H1 (cell line): ENCODE data around the gene SPDEF. TPM values are rescaled to one million over a fixed set of nuclear protein-coding genes. Genes with fewer than 3 reads are reported as not detected.

Experiments used
- CTCF ChIA-PET: fragments of 300-600 bp; sonication (Branson Sonifier 250); formaldehyde crosslinking; loops from one replicate; lab custom pipeline; 2021; ENCODE audit not compliant: partially characterized antibody; lab: Charles Lee
- POLR2A ChIA-PET: fragments of 300-600 bp; sonication (Branson Sonifier 250); formaldehyde crosslinking; loops from one replicate; lab custom pipeline; 2021; ENCODE audit warnings: inconsistent platforms; ENCODE audit not compliant: partially characterized antibody; lab: Charles Lee
- DNase-seq, 2 experiments: peaks; one replicate each; pipeline versions ENCODE4 v3.0.0 to v3.0.0-alpha.2; 2010 to 2022; ENCODE audit warnings: low spot score in 2 of 2, low read depth in 1 of 2, mixed read lengths in 1 of 2
- FAIRE-seq: peaks from 2 replicates; lab custom pipeline; 2011; peaks lifted over from hg19 to GRCh38; lab: Jason Lieb, UNC
- H2AFZ ChIP-seq: 2 replicates; pipeline ENCODE4 v1.8.1; 2012; ENCODE audit warnings: low read length, inconsistent platforms
- H2AK5ac ChIP-seq: 2 replicates; pipeline ENCODE4 v1.6.1; 2013; ENCODE audit warnings: low read depth, low read length
- H2BK120ac ChIP-seq: replicated peaks from 2 replicates; pipeline ENCODE3; 2013; ENCODE audit warnings: low read depth, low read length, inconsistent platforms
- H2BK12ac ChIP-seq: 2 replicates; pipeline ENCODE4 v1.6.1; 2013; ENCODE audit warnings: low read depth, low read length
- H2BK15ac ChIP-seq: 2 replicates; pipeline ENCODE4 v1.6.1; 2013; ENCODE audit warnings: low read length
- H2BK20ac ChIP-seq: 2 replicates; pipeline ENCODE4 v1.6.1; 2013; ENCODE audit warnings: low read length
- H2BK5ac ChIP-seq: 2 replicates; pipeline ENCODE4 v1.6.1; 2013; ENCODE audit warnings: low read depth, low read length
- H3K14ac ChIP-seq: 2 replicates; pipeline ENCODE4 v1.6.1; 2013; ENCODE audit warnings: inconsistent platforms; ENCODE audit not compliant: insufficient read length
- H3K18ac ChIP-seq: 2 replicates; pipeline ENCODE4 v1.6.1; 2013; ENCODE audit warnings: low read length; ENCODE audit errors: extremely low read depth
- H3K23ac ChIP-seq: 2 replicates; pipeline ENCODE4 v1.6.1; 2013; ENCODE audit warnings: inconsistent platforms; ENCODE audit not compliant: insufficient read length
- H3K23me2 ChIP-seq: 2 replicates; pipeline ENCODE4 v1.6.1; 2013; ENCODE audit warnings: low read depth, low read length
- H3K27ac ChIP-seq: 2 replicates; pipeline ENCODE4 v1.6.1; 2011; ENCODE audit warnings: low read depth, low read length, inconsistent platforms
- H3K27me3 ChIP-seq, 4 experiments: replicated peaks in 1 of 4; 1 replicate in 1 of 4; 2 replicates in 3 of 4; pipeline versions ENCODE4 v1.6.1 to v1.8.1; 2011 to 2013; ENCODE audit warnings: low read length in 3 of 4, mild to moderate bottlenecking in 3 of 4, inconsistent platforms in 2 of 4, mixed read lengths in 2 of 4, moderate library complexity in 1 of 4; ENCODE audit not compliant: control insufficient read depth in 3 of 4, insufficient read depth in 3 of 4; ENCODE audit errors: extremely low read depth in 1 of 4
- H3K36me3 ChIP-seq, 4 experiments: 2 replicates each; pipeline versions ENCODE4 v1.6.1 to v1.8.1; 2011 to 2013; ENCODE audit warnings: mild to moderate bottlenecking in 4 of 4, low read length in 3 of 4, moderate library complexity in 2 of 4, control low read depth in 1 of 4, inconsistent platforms in 1 of 4; ENCODE audit not compliant: insufficient read depth in 4 of 4, control insufficient read depth in 2 of 4
- H3K4ac ChIP-seq: replicated peaks from 2 replicates; pipeline ENCODE3; 2013; ENCODE audit warnings: low read length, low read depth, mixed read lengths, inconsistent platforms; ENCODE audit not compliant: insufficient read length
- H3K4me1 ChIP-seq, 4 experiments: replicated peaks in 1 of 4; 1 replicate in 1 of 4; 2 replicates in 3 of 4; pipeline versions ENCODE4 v1.6.1 to v1.8.1; 2011 to 2013; ENCODE audit warnings: low read length in 3 of 4, inconsistent platforms in 2 of 4, mixed read lengths in 1 of 4; ENCODE audit not compliant: insufficient read depth in 4 of 4, control insufficient read depth in 3 of 4
- H3K4me2 ChIP-seq, 2 experiments: 2 replicates each; pipeline versions ENCODE4 v1.6.1 to v1.8.1; 2011 to 2013; ENCODE audit warnings: low read depth in 2 of 2, low read length in 2 of 2, control low read depth in 1 of 2, inconsistent platforms in 1 of 2, mild to moderate bottlenecking in 1 of 2; ENCODE audit not compliant: insufficient read depth in 1 of 2
- H3K4me3 ChIP-seq, 4 experiments: fragments of 200-600, 300-600 bp in 1 of 4; sonication (generic), shearing (Covaris generic), sonication (Bioruptor Twin) in 1 of 4; 2 replicates each; pipeline versions ENCODE4 v1.5.1 to v1.8.1; 2011 to 2016; ENCODE audit warnings: low read length in 4 of 4, low read depth in 3 of 4, control low read depth in 2 of 4, inconsistent platforms in 2 of 4, mild to moderate bottlenecking in 2 of 4, mixed read lengths in 1 of 4, moderate library complexity in 1 of 4; ENCODE audit not compliant: insufficient read depth in 2 of 4; ENCODE audit errors: extremely low read depth in 1 of 4
- H3K56ac ChIP-seq: replicated peaks from 2 replicates; pipeline ENCODE3; 2013; ENCODE audit warnings: low read depth, mild to moderate bottlenecking, mixed read lengths, low read length, inconsistent platforms; ENCODE audit not compliant: insufficient read length
- H3K79me1 ChIP-seq: 2 replicates; pipeline ENCODE4 v1.6.1; 2013; ENCODE audit warnings: low read depth, low read length, control low read depth
- H3K79me2 ChIP-seq, 2 experiments: 2 replicates each; pipeline versions ENCODE4 v1.6.1 to v1.8.1; 2012 to 2013; ENCODE audit warnings: low read length in 2 of 2, mild to moderate bottlenecking in 2 of 2, inconsistent platforms in 1 of 2; ENCODE audit not compliant: insufficient read depth in 2 of 2, control insufficient read depth in 1 of 2
- H3K9ac ChIP-seq, 4 experiments: replicated peaks in 1 of 4; 1 replicate in 1 of 4; 2 replicates in 3 of 4; pipeline versions ENCODE4 v1.6.1 to v1.8.1; 2011 to 2013; ENCODE audit warnings: low read depth in 3 of 4, low read length in 3 of 4, control low read depth in 2 of 4, mild to moderate bottlenecking in 2 of 4, moderate library complexity in 2 of 4, inconsistent platforms in 1 of 4; ENCODE audit errors: extremely low read depth in 1 of 4
- H3K9me3 ChIP-seq, 2 experiments: 2 replicates each; pipeline versions ENCODE4 v1.6.1 to v1.8.1; 2012 to 2013; ENCODE audit warnings: mild to moderate bottlenecking in 2 of 2, moderate library complexity in 2 of 2, control low read depth in 1 of 2, inconsistent platforms in 1 of 2, low read depth in 1 of 2, low read length in 1 of 2, mixed read lengths in 1 of 2; ENCODE audit not compliant: insufficient read depth in 2 of 2
- H4K20me1 ChIP-seq, 2 experiments: replicated peaks in 1 of 2; 2 replicates each; pipeline versions ENCODE3 to v1.8.1; 2011 to 2013; ENCODE audit warnings: inconsistent platforms in 2 of 2, low read length in 2 of 2, mild to moderate bottlenecking in 1 of 2; ENCODE audit not compliant: insufficient read depth in 2 of 2, control insufficient read depth in 1 of 2
- H4K5ac ChIP-seq: 2 replicates; pipeline ENCODE4 v1.6.1; 2013; ENCODE audit warnings: low read length, low read depth, mixed read lengths, inconsistent platforms; ENCODE audit not compliant: insufficient read length
- H4K8ac ChIP-seq: 2 replicates; pipeline ENCODE4 v1.8.0; 2013; ENCODE audit warnings: mild to moderate bottlenecking, moderate library complexity, low read length, inconsistent platforms; ENCODE audit not compliant: insufficient read depth; ENCODE audit errors: extremely low read depth
- H4K91ac ChIP-seq: replicated peaks from 2 replicates; pipeline ENCODE3; 2013; ENCODE audit warnings: low read length, mixed read lengths, inconsistent platforms; ENCODE audit not compliant: insufficient read length
- BCL11A ChIP-seq, 2 experiments: IDR thresholded peaks; one replicate each; pipeline ENCODE4 v1.6.1; 2011; ENCODE audit warnings: low read depth in 2 of 2, low read length in 2 of 2, mild to moderate bottlenecking in 2 of 2
- E2F6 ChIP-seq: IDR thresholded peaks from 2 replicates; pipeline ENCODE4 v1.6.1; 2012; ENCODE audit warnings: inconsistent platforms
- GABPA ChIP-seq: IDR thresholded peaks from 2 replicates; pipeline ENCODE4 v1.6.1; 2011; ENCODE audit warnings: mild to moderate bottlenecking, low read length, moderate library complexity, borderline replicate concordance; ENCODE audit not compliant: insufficient read depth
- KDM1A ChIP-seq: fragments of 200-600, 300-600 bp; sonication (generic); IDR thresholded peaks from 2 replicates; pipeline ENCODE4 v1.7.1; 2016; ENCODE audit warnings: mild to moderate bottlenecking, low read length, borderline replicate concordance
- MAFK ChIP-seq: IDR thresholded peaks from 2 replicates; pipeline ENCODE4 v1.6.1; 2012; ENCODE audit warnings: low read depth, mild to moderate bottlenecking, improper control_type of control experiment, low read length
- RAD21 ChIP-seq, 2 experiments: IDR thresholded peaks in 1 of 2; conservative IDR thresholded peaks in 1 of 2; 2 replicates each; pipeline ENCODE4 v1.6.1; 2011; ENCODE audit warnings: low read depth in 2 of 2, low read length in 2 of 2, improper control_type of control experiment in 1 of 2, inconsistent platforms in 1 of 2, mild to moderate bottlenecking in 1 of 2, moderate library complexity in 1 of 2
- RXRA ChIP-seq: IDR thresholded peaks from 2 replicates; pipeline ENCODE4 v1.6.1; 2011; ENCODE audit warnings: low read depth, mild to moderate bottlenecking, low read length, moderate library complexity; ENCODE audit not compliant: insufficient read depth
- YY1 ChIP-seq: IDR thresholded peaks from 2 replicates; pipeline ENCODE4 v1.6.1; 2011; ENCODE audit warnings: low read depth, mild to moderate bottlenecking, low read length
- WGBS, 2 experiments: shearing (Covaris generic) in 1 of 2; methylation state at CpG; one replicate each; pipeline versions ENCODE4 v1.1.6 to v1.1.7; 2013 to 2015; ENCODE audit warnings: low lambda C conversion rate in 2 of 2, mixed read lengths in 2 of 2, inconsistent platforms in 1 of 2, low coverage in 1 of 2, missing lambda C conversion rate in 1 of 2; ENCODE audit not compliant: insufficient replicate concordance in 2 of 2, insufficient coverage in 1 of 2, insufficient read length in 1 of 2; ENCODE audit errors: extremely low coverage in 1 of 2, missing lambda C conversion rate in 1 of 2; 5-methylcytosine and 5-hydroxymethylcytosine counted together
- polyA plus RNA-seq, 7 experiments: library from polyadenylated mRNA; depleted of rRNA in 3 of 7; stranded (reverse) in 5 of 7; unstranded in 2 of 7; fragments of >200 nt in 5 of 7; fragments of 200-250 nt in 2 of 7; gene quantifications; 1 replicate in 5 of 7; 2 replicates in 1 of 7; 4 replicates in 1 of 7; pipeline versions ENCODE4 v1.2.1 to v1.2.3, GENCODE V29; 2011 to 2013; ENCODE audit warnings: missing spikeins in 2 of 7, mixed read lengths in 2 of 7
- total RNA-seq: library from RNA; stranded (reverse); fragmentation: NEBNext Ultra II Directional; extraction: Animal tissue kit (Norgen Biotek cat#: 25700); gene quantifications from 2 replicates; pipeline ENCODE4 v1.2.1, GENCODE V29; 2021
- TF ChIP-seq, protein P1 (sequence below), 3 experiments: IDR thresholded peaks; 1 replicate in 2 of 3; 2 replicates in 1 of 3; pipeline versions ENCODE4 v1.5.1 to v1.6.1; 2011; ENCODE audit warnings: low read length in 3 of 3, mild to moderate bottlenecking in 3 of 3, inconsistent platforms in 2 of 3, low read depth in 1 of 3, moderate library complexity in 1 of 3; ENCODE audit not compliant: insufficient read depth in 1 of 3; ENCODE audit errors: control extremely low read depth in 1 of 3

SPDEF gene
- total and polyA plus RNA-seq, 2 of the 8 experiments (the other 6 are each of a cell fraction or from before 2014, with no cell fraction given) = 0.15 to 0.30 TPM

GRCh38 chr6:34535199-34535598, 20.9 kb downstream of the SPDEF start:
- Histone ChIP-seq H3K4me3 (no peak overlapping the region), H3K23me2 (no peaks in the 10 kb centered on the region), H2BK15ac (no peak overlapping the region), H3K4ac (no peak overlapping the region), H3K36me3 (no peaks in the 10 kb centered on the region; a peak in 1 of 8 replicates), H3K18ac (no peak overlapping the region), H3K9me3 (no peaks in the 10 kb centered on the region), H3K27me3 (no peaks in the 10 kb centered on the region), H2BK20ac (no peak overlapping the region), H2AK5ac (no peak overlapping the region), H3K79me1 (no peaks in the 10 kb centered on the region), H3K4me2 (no peak overlapping the region), H2BK5ac (no peak overlapping the region), H3K56ac (no peak overlapping the region), H4K91ac (no peak overlapping the region), H3K23ac (no peak overlapping the region), H2BK12ac (no peak overlapping the region), H3K27ac (no peak overlapping the region), H3K14ac (no peak overlapping the region), H2BK120ac (no peak overlapping the region), H3K9ac (no peak overlapping the region), H3K4me1 (peaks cover 0 to 4% (median 2%) of the 10 kb centered on the region in 4 experiments; a peak in 4 of 7 replicates), H2AFZ (no peak overlapping the region), H4K20me1 (no peaks in the 10 kb centered on the region), H3K79me2 (no peaks in the 10 kb centered on the region), H4K5ac (no peak overlapping the region), H4K8ac (no peak overlapping the region)
- DNase-seq (no peak), FAIRE-seq (no peak)
- WGBS, 2 experiments = 99% methylated on average over 6 of the region's 6 CpGs; no CpG with 5 or more reads in 1 of the 2 experiments
- no peak for TF ChIP-seq KDM1A
- no peak for TF ChIP-seq YY1
- TF ChIP-seq RAD21 (IDR thresholded peaks at IDR 0.05 in 1 of 2, conservative IDR thresholded peaks at IDR 0.05 in 1 of 2; ENCODE audit: low read depth in 2 of 2, low read length in 2 of 2) = no peak
- no peak for TF ChIP-seq MAFK
- TF ChIP-seq RXRA = no peak
- TF ChIP-seq E2F6 = no peak
- TF ChIP-seq BCL11A (IDR thresholded peaks at IDR 0.05; ENCODE audit: low read depth in 2 of 2, low read length in 2 of 2) = no peak
- TF ChIP-seq, protein P1, sequence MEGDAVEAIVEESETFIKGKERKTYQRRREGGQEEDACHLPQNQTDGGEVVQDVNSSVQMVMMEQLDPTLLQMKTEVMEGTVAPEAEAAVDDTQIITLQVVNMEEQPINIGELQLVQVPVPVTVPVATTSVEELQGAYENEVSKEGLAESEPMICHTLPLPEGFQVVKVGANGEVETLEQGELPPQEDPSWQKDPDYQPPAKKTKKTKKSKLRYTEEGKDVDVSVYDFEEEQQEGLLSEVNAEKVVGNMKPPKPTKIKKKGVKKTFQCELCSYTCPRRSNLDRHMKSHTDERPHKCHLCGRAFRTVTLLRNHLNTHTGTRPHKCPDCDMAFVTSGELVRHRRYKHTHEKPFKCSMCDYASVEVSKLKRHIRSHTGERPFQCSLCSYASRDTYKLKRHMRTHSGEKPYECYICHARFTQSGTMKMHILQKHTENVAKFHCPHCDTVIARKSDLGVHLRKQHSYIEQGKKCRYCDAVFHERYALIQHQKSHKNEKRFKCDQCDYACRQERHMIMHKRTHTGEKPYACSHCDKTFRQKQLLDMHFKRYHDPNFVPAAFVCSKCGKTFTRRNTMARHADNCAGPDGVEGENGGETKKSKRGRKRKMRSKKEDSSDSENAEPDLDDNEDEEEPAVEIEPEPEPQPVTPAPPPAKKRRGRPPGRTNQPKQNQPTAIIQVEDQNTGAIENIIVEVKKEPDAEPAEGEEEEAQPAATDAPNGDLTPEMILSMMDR (IDR thresholded peaks at IDR 0.05; ENCODE audit: control extremely low read depth in 1 of 3, insufficient read depth in 1 of 3, low read depth in 1 of 3, low read length in 3 of 3) = no peak
- TF ChIP-seq GABPA = no peak
- CTCF ChIA-PET = interaction anchor here (0.8 to 3.9 kb wide), 6 partner anchors 8 to 75 kb away, joined by 3 to 16 read pairs (median 8); no protein-coding TSS in a partner anchor
- POLR2A ChIA-PET = interaction anchor here (0.8 to 1.3 kb wide), 5 partner anchors 7 to 20 kb away, joined by 3 to 4 read pairs (median 3); no protein-coding TSS in a partner anchor
